ENCODE measurements around the gene SEMA4A. TPM values are rescaled to one million over a fixed set of nuclear protein-coding genes. Genes with fewer than 3 reads are reported as not detected.

The SEMA4A gene
- total and polyA plus RNA-seq, 2 of the 8 experiments (the other 6 are each of a cell fraction or from before 2014, with no cell fraction given), result 7.3 to 10.6 TPM

DNA sequence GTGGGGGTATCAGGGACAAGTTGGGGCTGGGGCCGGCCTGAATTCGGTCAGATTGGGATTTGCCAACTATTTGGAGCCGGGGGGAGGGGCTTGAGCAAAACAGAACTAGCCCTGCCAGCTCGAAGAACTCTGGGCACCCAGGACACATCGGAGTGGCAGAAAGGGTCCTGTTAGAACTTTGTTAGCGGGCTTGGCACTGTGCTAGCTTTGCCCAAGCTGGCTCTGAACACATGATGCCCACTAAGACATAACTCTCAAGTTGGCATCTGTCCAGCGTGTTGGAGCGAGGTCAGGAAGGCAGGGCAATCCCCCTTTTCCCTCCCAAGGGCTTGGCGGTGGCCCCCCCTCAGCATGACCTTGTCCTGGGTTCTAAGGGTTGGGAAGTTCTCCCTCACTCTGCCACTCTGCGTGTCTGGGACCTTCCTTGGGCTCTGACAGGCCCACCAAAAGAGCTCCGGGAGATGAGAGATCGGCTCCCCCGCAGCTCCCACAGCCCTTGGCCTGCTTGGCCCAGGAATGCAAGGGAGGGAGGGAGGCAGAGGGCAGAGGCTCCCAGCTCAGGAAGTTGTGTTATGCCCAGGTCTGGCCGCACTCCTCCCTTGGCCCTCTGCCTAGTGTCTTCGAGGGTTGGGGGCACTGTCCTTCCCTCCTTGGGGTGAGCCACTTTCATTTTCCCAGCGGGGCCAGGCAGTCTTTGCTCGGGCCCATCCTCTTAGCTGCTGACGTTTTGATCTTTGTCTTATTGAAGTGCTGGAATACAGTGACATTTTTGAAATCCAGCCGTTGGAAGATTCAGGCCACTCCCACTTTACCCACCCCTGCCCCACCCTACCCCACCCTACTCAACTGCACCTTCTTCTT is 37.6 kb upstream of the SEMA4A start (continued):
- TF ChIP-seq CTBP2 (IDR thresholded peaks at IDR 0.05; ENCODE audit: borderline replicate concordance, insufficient read depth, insufficient read length, low read length) (peak; percentile 19), TEAD4 (IDR thresholded peaks at IDR 0.05; ENCODE audit: low read depth, low read length) (peak; percentile 96), KDM4A (IDR thresholded peaks at IDR 0.05; ENCODE audit: low read depth, low read length, severe bottlenecking) (no peak), CEBPB (IDR thresholded peaks at IDR 0.05; ENCODE audit: low read depth, low read length) (no peak), TCF12 (IDR thresholded peaks at IDR 0.05; ENCODE audit: low read depth, low read length) (no peak), TAF7 (optimal IDR thresholded peaks at IDR 0.05; ENCODE audit: borderline replicate concordance, low read depth, low read length) (no peak), MAFK (IDR thresholded peaks at IDR 0.05; ENCODE audit: low read depth, low read length) (no peak), SIN3A (conservative IDR thresholded peaks at IDR 0.05 in 1 of 2, IDR thresholded peaks at IDR 0.05 in 1 of 2; ENCODE audit: low read depth in 1 of 2, low read length in 2 of 2) (no peak), RFX5 (IDR thresholded peaks at IDR 0.05; ENCODE audit: borderline replicate concordance, low read depth, low read length) (no peak), SRF (IDR thresholded peaks at IDR 0.05; ENCODE audit: low read depth, low read length) (no peak), EGR1 (IDR thresholded peaks at IDR 0.05; ENCODE audit: borderline replicate concordance, low read depth, low read length) (no peak), SP1 (IDR thresholded peaks at IDR 0.05; ENCODE audit: low read depth, low read length) (no peak), KDM1A (IDR thresholded peaks at IDR 0.05; ENCODE audit: borderline replicate concordance, low read length) (no peak), POLR2A (IDR thresholded peaks at IDR 0.05; ENCODE audit: control extremely low read depth in 1 of 2, low read depth in 2 of 2, low read length in 2 of 2) (peak in 1 of 2 experiments; percentile 46; a peak in 1 of 3 replicates), CHD2 (IDR thresholded peaks at IDR 0.05; ENCODE audit: low read length) (no peak), ASH2L (IDR thresholded peaks at IDR 0.05; ENCODE audit: low read length) (no peak), JUND (IDR thresholded peaks at IDR 0.05; ENCODE audit: low read length) (no peak), SP4 (IDR thresholded peaks at IDR 0.05; ENCODE audit: low read length) (no peak)
- TF ChIP-seq, protein P1, sequence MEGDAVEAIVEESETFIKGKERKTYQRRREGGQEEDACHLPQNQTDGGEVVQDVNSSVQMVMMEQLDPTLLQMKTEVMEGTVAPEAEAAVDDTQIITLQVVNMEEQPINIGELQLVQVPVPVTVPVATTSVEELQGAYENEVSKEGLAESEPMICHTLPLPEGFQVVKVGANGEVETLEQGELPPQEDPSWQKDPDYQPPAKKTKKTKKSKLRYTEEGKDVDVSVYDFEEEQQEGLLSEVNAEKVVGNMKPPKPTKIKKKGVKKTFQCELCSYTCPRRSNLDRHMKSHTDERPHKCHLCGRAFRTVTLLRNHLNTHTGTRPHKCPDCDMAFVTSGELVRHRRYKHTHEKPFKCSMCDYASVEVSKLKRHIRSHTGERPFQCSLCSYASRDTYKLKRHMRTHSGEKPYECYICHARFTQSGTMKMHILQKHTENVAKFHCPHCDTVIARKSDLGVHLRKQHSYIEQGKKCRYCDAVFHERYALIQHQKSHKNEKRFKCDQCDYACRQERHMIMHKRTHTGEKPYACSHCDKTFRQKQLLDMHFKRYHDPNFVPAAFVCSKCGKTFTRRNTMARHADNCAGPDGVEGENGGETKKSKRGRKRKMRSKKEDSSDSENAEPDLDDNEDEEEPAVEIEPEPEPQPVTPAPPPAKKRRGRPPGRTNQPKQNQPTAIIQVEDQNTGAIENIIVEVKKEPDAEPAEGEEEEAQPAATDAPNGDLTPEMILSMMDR (IDR thresholded peaks at IDR 0.05; ENCODE audit: control extremely low read depth in 1 of 3, insufficient read depth in 1 of 3, low read depth in 1 of 3, low read length in 3 of 3), result no peak
- TF ChIP-seq, protein P2, sequence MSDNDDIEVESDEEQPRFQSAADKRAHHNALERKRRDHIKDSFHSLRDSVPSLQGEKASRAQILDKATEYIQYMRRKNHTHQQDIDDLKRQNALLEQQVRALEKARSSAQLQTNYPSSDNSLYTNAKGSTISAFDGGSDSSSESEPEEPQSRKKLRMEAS (IDR thresholded peaks at IDR 0.05), result no peak
